DMS 273 treated with DMSO at 0.1 percent for 48 hours (cell line): Measurements from ENCODE around the gene SCMH1.
A peak's percentile ranks its signal among the peaks of the same experiment; 100 is the strongest.
"Not testable (repeated sequence)": the region's sequence is repeated elsewhere in the genome, so short reads cannot be mapped to it uniquely, and the experiment has no call there.

Experiments used
- DNase-seq: peaks from one replicate; lab custom pipeline; 2025; lab: John Stamatoyannopoulos, UW

The SCMH1 gene

GRCh38 chr1:41241749-41242341 is at the start of gene SCMH1:
Gene SCMH1, minus strand, starts transcription at chr1:41242306. Its CDS starts 56,173 bp downstream, at chr1:41186133.
- peak; percentile 97 for DNase-seq

GRCh38 chr1:41291195-41291594 is 49.1 kb upstream of the SCMH1 start:
- no peak for DNase-seq

- no peak for DNase-seq
These were observed 47.1 kb upstream of the SCMH1 start for GRCh38 chr1:41289196-41289595.

GRCh38 chr1:41286992-41287391 is 44.9 kb upstream of the SCMH1 start:
- no peak for DNase-seq

- no peak for DNase-seq
These were observed 44.4 kb upstream of the SCMH1 start for GRCh38 chr1:41286486-41286885.

GRCh38 chr1:41285818-41286217 is 43.7 kb upstream of the SCMH1 start:
- no peak for DNase-seq

- DNase-seq = no peak
These were observed 42.0 kb upstream of the SCMH1 start for GRCh38 chr1:41284121-41284520.

- peak; percentile 97 for DNase-seq
These were observed 40.7 kb upstream of the SCMH1 start for GRCh38 chr1:41282679-41283317.

GRCh38 chr1:41281334-41281733 is 39.2 kb upstream of the SCMH1 start:
- DNase-seq = no peak

GRCh38 chr1:41280202-41281032 is 38.3 kb upstream of the SCMH1 start:
- DNase-seq = no peak

GRCh38 chr1:41278076-41278475 is 36.0 kb upstream of the SCMH1 start:
- DNase-seq = no peak

GRCh38 chr1:41277371-41277975 is 35.4 kb upstream of the SCMH1 start:
- DNase-seq = no peak

- DNase-seq = no peak
These were observed 33.7 kb upstream of the SCMH1 start for GRCh38 chr1:41275831-41276230.

- DNase-seq = peak; percentile 99
These were observed 32.8 kb upstream of the SCMH1 start for GRCh38 chr1:41274752-41275545.

GRCh38 chr1:41272601-41273000 is 30.5 kb upstream of the SCMH1 start:
- DNase-seq = no peak

GRCh38 chr1:41268154-41268770 is 26.2 kb upstream of the SCMH1 start:
- peak; percentile 100 for DNase-seq

- no peak for DNase-seq
These were observed 20.0 kb upstream of the SCMH1 start for GRCh38 chr1:41261926-41262618.

GRCh38 chr1:41260768-41261167 is 18.7 kb upstream of the SCMH1 start:
- DNase-seq = no peak

GRCh38 chr1:41259221-41259620 is 17.1 kb upstream of the SCMH1 start:
- no peak for DNase-seq

- DNase-seq = no peak
These were observed 13.9 kb upstream of the SCMH1 start for GRCh38 chr1:41255978-41256377.

- not testable (repeated sequence) for DNase-seq
These were observed 9.0 kb upstream of the SCMH1 start for GRCh38 chr1:41251120-41251519.
